ENCODE data around the gene PCDHA10. TPM values are rescaled to one million over a fixed set of nuclear protein-coding genes. Genes with fewer than 3 reads are reported as not detected.
A peak's percentile ranks its signal among the peaks of the same experiment; 100 is the strongest.
"Not testable (repeated sequence)": the region's sequence is repeated elsewhere in the genome, so short reads cannot be mapped to it uniquely, and the experiment has no call there.

The PCDHA10 gene, protein sequence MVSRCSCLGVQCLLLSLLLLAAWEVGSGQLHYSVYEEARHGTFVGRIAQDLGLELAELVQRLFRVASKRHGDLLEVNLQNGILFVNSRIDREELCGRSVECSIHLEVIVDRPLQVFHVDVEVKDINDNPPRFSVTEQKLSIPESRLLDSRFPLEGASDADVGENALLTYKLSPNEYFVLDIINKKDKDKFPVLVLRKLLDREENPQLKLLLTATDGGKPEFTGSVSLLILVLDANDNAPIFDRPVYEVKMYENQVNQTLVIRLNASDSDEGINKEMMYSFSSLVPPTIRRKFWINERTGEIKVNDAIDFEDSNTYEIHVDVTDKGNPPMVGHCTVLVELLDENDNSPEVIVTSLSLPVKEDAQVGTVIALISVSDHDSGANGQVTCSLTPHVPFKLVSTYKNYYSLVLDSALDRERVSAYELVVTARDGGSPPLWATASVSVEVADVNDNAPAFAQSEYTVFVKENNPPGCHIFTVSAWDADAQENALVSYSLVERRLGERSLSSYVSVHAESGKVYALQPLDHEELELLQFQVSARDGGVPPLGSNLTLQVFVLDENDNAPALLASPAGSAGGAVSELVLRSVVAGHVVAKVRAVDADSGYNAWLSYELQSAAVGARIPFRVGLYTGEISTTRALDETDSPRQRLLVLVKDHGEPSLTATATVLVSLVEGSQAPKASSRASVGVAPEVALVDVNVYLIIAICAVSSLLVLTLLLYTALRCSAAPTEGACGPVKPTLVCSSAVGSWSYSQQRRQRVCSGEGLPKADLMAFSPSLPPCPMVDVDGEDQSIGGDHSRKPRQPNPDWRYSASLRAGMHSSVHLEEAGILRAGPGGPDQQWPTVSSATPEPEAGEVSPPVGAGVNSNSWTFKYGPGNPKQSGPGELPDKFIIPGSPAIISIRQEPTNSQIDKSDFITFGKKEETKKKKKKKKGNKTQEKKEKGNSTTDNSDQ
- total RNA-seq (2014; rRNA removed) (0.04 and 0.23 TPM in 2 replicates), Bru-seq, nascent RNA (percentile 36 among the genes with signal in this experiment), BruChase-seq, experiment 1, labeled RNA remaining after a 6-hour chase (percentile 38 among the genes with signal in this experiment), BruChase-seq, experiment 2, labeled RNA remaining after a 2-hour chase (percentile 43 among the genes with signal in this experiment)
- long read RNA-seq, full-length matches to known transcripts, result 2 of 2 reads
- long read RNA-seq, partial matches to known transcripts, result 0 of 2 reads
- long read RNA-seq, other reads (novel, unspliced or antisense), result 0 of 2 reads

- Histone ChIP-seq H3K9me3 (ENCODE audit: low read length) (no peaks in the 10 kb centered on the region), H3K4me1 (ENCODE audit: insufficient read depth, low read length) (no peaks in the 10 kb centered on the region), H3K4me3 (ENCODE audit: low read length) (no peak within 1 kb of the TSS), H3K27me3 (ENCODE audit: low read length) (no peaks in the 10 kb centered on the region), H4K20me1 (ENCODE audit: low read length) (no peaks in the 10 kb centered on the region), H3K4me2 (ENCODE audit: low read length) (no peak within 1 kb of the TSS), H3K79me2 (ENCODE audit: low read length) (no peaks in the 10 kb centered on the region), H3K36me3 (ENCODE audit: low read depth, low read length) (no peaks in the 10 kb centered on the region), H3K27ac (ENCODE audit: low read length) (no peak within 1 kb of the TSS), H2AFZ (ENCODE audit: low read length) (no peak within 1 kb of the TSS), H3K9me2 (replicated peaks; ENCODE audit: low read length) (no peaks in the 10 kb centered on the region), H3F3A (ENCODE audit: low read length, unreplicated experiment) (no peaks in the 10 kb centered on the region), H3K9ac (ENCODE audit: low read length) (no peak within 1 kb of the TSS)
- POLR2A ChIA-PET (ENCODE audit: unreplicated experiment), result no interaction called here
- ATAC-seq (no peak), DNase-seq (no peak)
- intact Hi-C loops (cut with micrococcal nuclease), result no loop called here
- CTCF ChIA-PET, result no interaction called here
- TF ChIP-seq EZH2phosphoT487 (IDR thresholded peaks at IDR 0.05; ENCODE audit: borderline replicate concordance, low read length) (no peak), CTCF (conservative IDR thresholded peaks at IDR 0.05; ENCODE audit: low read depth, low read length) (peak; percentile 24; the same call in 1 of the 2 replicates), EZH2 (IDR thresholded peaks at IDR 0.05; ENCODE audit: low read length, unreplicated experiment) (no peak)
- no TSS peak for BruUV-seq (replicated peaks)
These were observed at the start of gene PCDHA10 for GRCh38 chr5:140855772-140856674. PCDHA10 (plus strand) TSS chr5:140855897; CDS start chr5:140856049, 152 bp downstream.

DNA sequence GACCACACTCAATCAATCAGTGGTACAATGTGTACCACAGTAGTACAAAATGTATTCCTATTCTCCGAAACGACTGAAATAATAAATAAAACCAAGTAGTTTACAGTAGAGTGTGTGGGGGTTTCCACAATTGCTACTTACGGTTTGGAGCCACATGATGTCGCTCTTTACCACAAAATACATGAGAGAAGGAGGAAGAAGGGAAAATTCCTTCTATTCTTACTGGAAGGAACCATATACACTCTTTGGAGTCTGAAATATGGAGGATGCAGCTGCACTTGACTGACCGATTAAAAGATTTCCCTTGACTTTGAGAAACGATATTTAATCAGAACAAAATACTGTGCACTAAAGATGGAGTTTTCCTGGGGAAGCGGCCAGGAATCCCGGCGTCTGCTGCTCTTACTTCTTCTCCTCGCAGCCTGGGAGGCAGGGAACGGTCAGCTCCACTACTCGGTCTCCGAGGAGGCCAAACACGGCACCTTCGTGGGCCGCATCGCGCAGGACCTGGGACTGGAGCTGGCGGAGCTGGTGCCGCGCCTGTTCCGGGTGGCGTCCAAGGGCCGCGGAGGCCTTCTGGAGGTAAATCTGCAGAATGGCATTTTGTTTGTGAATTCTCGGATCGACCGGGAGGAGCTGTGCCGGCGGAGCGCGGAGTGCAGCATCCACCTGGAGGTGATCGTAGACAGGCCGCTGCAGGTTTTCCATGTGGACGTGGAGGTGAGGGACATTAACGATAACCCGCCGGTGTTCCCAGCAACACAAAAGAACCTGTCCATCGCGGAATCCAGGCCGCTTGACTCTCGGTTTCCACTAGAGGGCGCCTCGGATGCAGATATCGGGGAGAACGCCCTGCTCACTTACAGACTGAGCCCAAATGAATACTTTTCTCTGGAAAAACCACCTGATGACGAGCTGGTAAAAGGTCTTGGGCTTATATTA lies 48.6 kb upstream of the PCDHA10 start, which contains the start of gene PCDHA4:
TSS of gene PCDHA4 (plus strand) at position 235 of the 942 bp plus-strand sequence.
- DNase-seq, result peak; percentile 59
- Histone ChIP-seq H3K4me1 (ENCODE audit: insufficient read depth, low read length) (no peaks in the 10 kb centered on the region), H4K20me1 (ENCODE audit: low read length) (no peaks in the 10 kb centered on the region), H3K4me3 (ENCODE audit: low read length) (peak within 1 kb of the TSS; percentile 72), H3K9ac (ENCODE audit: low read length) (peak within 1 kb of the TSS; percentile 56), H3K27ac (ENCODE audit: low read length) (no peak within 1 kb of the TSS), H3K4me2 (ENCODE audit: low read length) (peak within 1 kb of the TSS; percentile 75), H2AFZ (ENCODE audit: low read length) (peak within 1 kb of the TSS; percentile 94), H3K9me2 (replicated peaks; ENCODE audit: low read length) (no peaks in the 10 kb centered on the region), H3K27me3 (ENCODE audit: low read length) (no peaks in the 10 kb centered on the region), H3K9me3 (ENCODE audit: low read length) (no peaks in the 10 kb centered on the region), H3K36me3 (ENCODE audit: low read depth, low read length) (no peaks in the 10 kb centered on the region), H3F3A (ENCODE audit: low read length, unreplicated experiment) (no peaks in the 10 kb centered on the region), H3K79me2 (ENCODE audit: low read length) (no peaks in the 10 kb centered on the region)
- TF ChIP-seq EZH2phosphoT487 (IDR thresholded peaks at IDR 0.05; ENCODE audit: borderline replicate concordance, low read length) (no peak), CTCF (conservative IDR thresholded peaks at IDR 0.05; ENCODE audit: low read depth, low read length) (peak; percentile 57), EZH2 (IDR thresholded peaks at IDR 0.05; ENCODE audit: low read length, unreplicated experiment) (no peak)
- peak; percentile 89 for ATAC-seq
- ChIA-PET CTCF (interaction anchor here (0.6 to 1.5 kb wide), 2 partner anchors 14 to 266 kb away, joined by 6 to 9 read pairs; partner anchors contain the start of gene PCDHA5), POLR2A (ENCODE audit: unreplicated experiment) (no interaction called here)
- intact Hi-C loops (cut with micrococcal nuclease), result loop anchor here (1.0 to 2.0 kb wide), 3 partner anchors 34 to 234 kb away; partner anchors contain the start of genes PCDHA12 and PCDHA8
- TSS peak; percentile 88 for BruUV-seq (replicated peaks)

DNA sequence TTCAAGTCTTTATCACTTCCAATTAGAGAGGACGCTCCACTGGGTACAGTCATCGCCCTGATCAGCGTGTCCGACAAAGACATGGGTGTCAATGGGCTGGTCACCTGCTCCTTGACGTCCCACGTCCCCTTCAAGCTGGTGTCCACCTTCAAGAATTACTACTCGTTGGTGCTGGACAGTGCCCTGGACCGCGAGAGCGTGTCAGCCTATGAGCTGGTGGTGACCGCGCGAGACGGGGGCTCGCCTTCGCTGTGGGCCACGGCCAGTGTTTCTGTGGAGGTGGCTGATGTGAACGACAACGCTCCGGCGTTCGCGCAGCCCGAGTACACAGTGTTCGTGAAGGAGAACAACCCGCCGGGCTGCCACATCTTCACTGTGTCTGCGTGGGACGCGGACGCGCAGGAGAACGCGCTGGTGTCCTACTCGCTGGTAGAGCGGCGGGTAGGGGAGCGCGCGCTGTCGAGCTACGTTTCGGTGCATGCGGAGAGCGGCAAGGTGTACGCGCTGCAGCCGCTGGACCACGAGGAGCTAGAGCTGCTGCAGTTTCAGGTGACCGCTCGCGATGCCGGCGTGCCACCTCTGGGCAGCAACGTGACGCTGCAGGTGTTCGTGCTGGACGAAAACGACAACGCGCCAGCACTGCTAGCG lies 47.3 kb upstream of the PCDHA10 start:
- H3K9me2 ChIP-seq (replicated peaks; ENCODE audit: low read length); BruUV-seq (replicated peaks); H3K9ac ChIP-seq (ENCODE audit: low read length); H3K4me1 ChIP-seq (ENCODE audit: insufficient read depth, low read length); H2AFZ ChIP-seq (ENCODE audit: low read length); POLR2A ChIA-PET (ENCODE audit: unreplicated experiment); H4K20me1 ChIP-seq (ENCODE audit: low read length); H3K4me3 ChIP-seq (ENCODE audit: low read length); ATAC-seq; DNase-seq; H3K9me3 ChIP-seq (ENCODE audit: low read length); intact Hi-C loops (cut with micrococcal nuclease); H3K27ac ChIP-seq (ENCODE audit: low read length); H3K36me3 ChIP-seq (ENCODE audit: low read depth, low read length); H3K79me2 ChIP-seq (ENCODE audit: low read length); H3K4me2 ChIP-seq (ENCODE audit: low read length); H3K27me3 ChIP-seq (ENCODE audit: low read length); H3F3A ChIP-seq (ENCODE audit: low read length, unreplicated experiment): not testable (repeated sequence)
- CTCF ChIA-PET, result interaction anchor here (0.6 to 1.5 kb wide), 2 partner anchors 13 to 265 kb away, joined by 6 to 9 read pairs; partner anchors contain the start of gene PCDHA5

Measured in PC-3 (cell line).